ENCODE results near the gene HARBI1. TPM values are rescaled to one million over a fixed set of nuclear protein-coding genes. Genes with fewer than 3 reads are reported as not detected.

HARBI1 gene
- total and polyA plus RNA-seq, 2 donors (not counting 3 experiments of a cell fraction or from before 2014, with no cell fraction given), result 2.7 to 4.7 TPM

- ChIA-PET POLR2A (no interaction called here), CTCF (interaction anchor here (1.5 to 1.6 kb wide), 3 partner anchors 10 to 29 kb away, joined by 4 to 8 read pairs (median 6); partner anchors contain the start of gene AMBRA1)
- no peak overlapping the region for H2AFZ ChIP-seq (ENCODE audit: low read depth, low read length)
- H3K36me3 ChIP-seq (ENCODE audit: control insufficient read depth in 2 of 2, extremely low read depth in 1 of 2, insufficient read depth in 2 of 2, low read length in 2 of 2), result no peaks in the 10 kb centered on the region
- no peaks in the 10 kb centered on the region for H3K9me3 ChIP-seq (replicated peaks; ENCODE audit: control insufficient read depth, insufficient read depth, low read length)
- peaks cover 53% of the 10 kb centered on the region for H3K79me2 ChIP-seq (ENCODE audit: control insufficient read depth, insufficient read depth, low read length)
- peak; percentile 53 for TF ChIP-seq JUN (IDR thresholded peaks at IDR 0.05; ENCODE audit: borderline replicate concordance, insufficient read depth, insufficient read length, low read depth)
- peak; percentile 81 for TF ChIP-seq FOS (IDR thresholded peaks at IDR 0.05; ENCODE audit: borderline replicate concordance, insufficient read depth, low read length)
- no peak for TF ChIP-seq POLR2A (IDR thresholded peaks at IDR 0.05; ENCODE audit: low read depth, low read length)
- H3K4me2 ChIP-seq (ENCODE audit: insufficient read depth, low read length), result no peak overlapping the region
- DNase-seq (ENCODE audit: low read depth, low spot score), result peak; percentile 40
- peak; percentile 67 for FAIRE-seq
- no TSS peak for BruUV-seq (replicated peaks)
- H3K9ac ChIP-seq (replicated peaks; ENCODE audit: extremely low read depth, insufficient read depth, low read length), result no peak overlapping the region
- intact Hi-C loops (cut with micrococcal nuclease) (no loop called here), dilution Hi-C loops (cut with MboI; ENCODE audit: extremely low pct_ligation_motif_present, low sequenced_read_pairs) (no loop called here)
- H3K27ac ChIP-seq (ENCODE audit: insufficient read depth, low read depth, low read length), result no peak overlapping the region
- H3K4me1 ChIP-seq (ENCODE audit: control insufficient read depth, extremely low read depth, insufficient read depth, low read length), result peaks cover 24% of the 10 kb centered on the region
- H3K4me3 ChIP-seq (replicated peaks in 1 of 3; ENCODE audit: insufficient read depth in 1 of 3, low read depth in 1 of 3, low read length in 3 of 3), result no peak overlapping the region
- H4K20me1 ChIP-seq (replicated peaks; ENCODE audit: control insufficient read depth, extremely low read depth, insufficient read depth, low read length), result no peaks in the 10 kb centered on the region
- H3K9me1 ChIP-seq (replicated peaks; ENCODE audit: control insufficient read depth, extremely low read depth, insufficient read depth, low read length), result no peaks in the 10 kb centered on the region
- H3K27me3 ChIP-seq (ENCODE audit: control insufficient read depth in 2 of 2, insufficient read depth in 2 of 2, low read length in 2 of 2), result no peaks in the 10 kb centered on the region
Observed at GRCh38 chr11:46564459-46564858, 52.6 kb downstream of the HARBI1 start.

- no peaks in the 10 kb centered on the region for H3K9me3 ChIP-seq (replicated peaks; ENCODE audit: control insufficient read depth, insufficient read depth, low read length)
- dilution Hi-C loops (cut with MboI; ENCODE audit: extremely low pct_ligation_motif_present, low sequenced_read_pairs) (no loop called here), intact Hi-C loops (cut with micrococcal nuclease) (no loop called here)
- no peak for DNase-seq (ENCODE audit: low read depth, low spot score)
- H3K79me2 ChIP-seq (ENCODE audit: control insufficient read depth, insufficient read depth, low read length), result peaks cover 60% of the 10 kb centered on the region
- H2AFZ ChIP-seq (ENCODE audit: low read depth, low read length), result no peak overlapping the region
- TF ChIP-seq EZH2 (IDR thresholded peaks at IDR 0.05; ENCODE audit: borderline replicate concordance, low read depth, low read length, severe bottlenecking) (no peak), CTCF (IDR thresholded peaks at IDR 0.05; ENCODE audit: extremely low read depth in 1 of 2, insufficient read depth in 1 of 2, low read depth in 1 of 2, low read length in 2 of 2) (no peak), FOS (IDR thresholded peaks at IDR 0.05; ENCODE audit: borderline replicate concordance, insufficient read depth, low read length) (no peak), MYC (IDR thresholded peaks at IDR 0.05; ENCODE audit: low read depth, low read length) (no peak), JUN (IDR thresholded peaks at IDR 0.05; ENCODE audit: borderline replicate concordance, insufficient read depth, insufficient read length, low read depth) (no peak), POLR2A (IDR thresholded peaks at IDR 0.05; ENCODE audit: low read depth, low read length) (no peak), MAX (IDR thresholded peaks at IDR 0.05; ENCODE audit: insufficient read depth, insufficient read length) (no peak), GATA2 (IDR thresholded peaks at IDR 0.05; ENCODE audit: insufficient read depth, insufficient read length, low read depth, low read length) (no peak), POLR2AphosphoS5 (IDR thresholded peaks at IDR 0.05; ENCODE audit: insufficient read depth, low read depth, low read length) (no peak)
- no peak overlapping the region for H3K27ac ChIP-seq (ENCODE audit: insufficient read depth, low read depth, low read length)
- ChIA-PET CTCF (interaction anchor here (1.2 to 1.9 kb wide), 2 partner anchors 55 to 174 kb away, joined by 3 to 5 read pairs; partner anchors contain the start of gene ATG13), POLR2A (no interaction called here)
- no peak overlapping the region for H3K4me3 ChIP-seq (replicated peaks in 1 of 3; ENCODE audit: insufficient read depth in 1 of 3, low read depth in 1 of 3, low read length in 3 of 3)
- H3K36me3 ChIP-seq (ENCODE audit: control insufficient read depth in 2 of 2, extremely low read depth in 1 of 2, insufficient read depth in 2 of 2, low read length in 2 of 2), result no peaks in the 10 kb centered on the region
- FAIRE-seq, result no peak
- H3K4me1 ChIP-seq (ENCODE audit: control insufficient read depth, extremely low read depth, insufficient read depth, low read length), result peaks cover 27% of the 10 kb centered on the region
- no peak overlapping the region for H3K9ac ChIP-seq (replicated peaks; ENCODE audit: extremely low read depth, insufficient read depth, low read length)
- no TSS peak for BruUV-seq (replicated peaks)
- H3K27me3 ChIP-seq (ENCODE audit: control insufficient read depth in 2 of 2, insufficient read depth in 2 of 2, low read length in 2 of 2), result no peaks in the 10 kb centered on the region
- H3K9me1 ChIP-seq (replicated peaks; ENCODE audit: control insufficient read depth, extremely low read depth, insufficient read depth, low read length), result no peaks in the 10 kb centered on the region
- no peaks in the 10 kb centered on the region for H4K20me1 ChIP-seq (replicated peaks; ENCODE audit: control insufficient read depth, extremely low read depth, insufficient read depth, low read length)
- H3K4me2 ChIP-seq (ENCODE audit: insufficient read depth, low read length), result no peak overlapping the region
Observed at GRCh38 chr11:46562527-46562926, 54.5 kb downstream of the HARBI1 start.
